DMS153 treated with DMSO at 0.1 percent for 48 hours (cell line): ENCODE data around the gene JAKMIP2.
A peak's percentile ranks its signal among the peaks of the same experiment; 100 is the strongest.
"Not testable (repeated sequence)": the region's sequence is repeated elsewhere in the genome, so short reads cannot be mapped to it uniquely, and the experiment has no call there.

Experiments
- DNase-seq: peaks from one replicate; lab custom pipeline; 2025; ENCODE audit not compliant: unreplicated experiment; lab: John Stamatoyannopoulos, UW

The JAKMIP2 gene

DNA sequence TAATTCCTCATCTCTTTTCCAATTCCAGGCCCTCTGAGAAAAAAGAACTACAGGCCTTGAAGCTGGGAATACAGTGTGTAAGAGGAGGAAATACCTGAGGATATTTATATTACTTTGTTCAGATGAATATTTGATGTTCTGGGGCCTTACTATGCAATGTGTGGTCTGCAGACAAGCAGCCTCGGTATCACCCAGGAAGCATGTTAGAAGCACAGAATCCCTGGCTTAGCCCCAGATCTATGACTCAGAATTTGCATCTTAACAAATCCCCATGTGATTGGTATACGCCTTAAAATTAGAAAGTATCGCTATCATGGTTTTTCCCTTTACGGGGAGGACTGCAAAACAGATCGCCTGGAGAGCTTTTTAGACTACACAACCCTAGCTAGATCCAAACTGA, 121.0 kb downstream of the JAKMIP2 start:
- DNase-seq: no peak

DNA sequence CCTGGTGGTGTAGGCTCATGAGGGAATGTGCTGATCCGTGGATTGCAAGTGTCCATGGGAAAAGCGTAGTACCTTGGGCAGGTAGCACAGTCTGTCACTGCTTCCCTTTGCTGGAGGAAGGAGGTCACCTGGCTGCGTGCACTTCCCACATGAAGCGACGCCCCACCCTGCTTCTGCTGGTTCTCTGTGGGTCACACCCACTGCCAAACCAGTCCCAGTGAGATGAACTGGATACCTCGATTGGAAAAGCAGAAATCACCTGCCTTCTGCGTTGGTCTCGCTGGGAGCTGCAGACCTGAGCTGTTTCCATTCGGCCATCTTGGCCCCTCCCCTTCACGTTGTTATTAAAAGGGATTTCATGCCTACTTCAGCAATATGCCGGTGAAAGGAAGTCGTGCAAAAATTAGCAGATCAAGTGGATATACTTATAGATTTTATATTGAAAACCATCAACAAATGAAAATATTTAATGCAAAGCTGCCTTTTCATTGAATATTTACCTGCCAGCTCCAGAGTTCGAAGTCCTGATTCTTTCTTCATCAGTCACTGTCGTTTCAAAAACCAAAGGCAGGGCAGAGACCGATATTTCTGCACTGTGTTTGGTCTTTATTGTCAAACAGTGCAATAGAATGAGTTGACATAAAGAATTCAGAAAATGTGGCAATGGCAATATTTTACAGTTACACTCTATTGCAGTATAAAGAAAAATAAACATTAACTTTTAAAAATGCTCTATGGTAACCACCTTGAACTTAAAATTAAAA, 123.2 kb downstream of the JAKMIP2 start:
- DNase-seq: no peak

DNA sequence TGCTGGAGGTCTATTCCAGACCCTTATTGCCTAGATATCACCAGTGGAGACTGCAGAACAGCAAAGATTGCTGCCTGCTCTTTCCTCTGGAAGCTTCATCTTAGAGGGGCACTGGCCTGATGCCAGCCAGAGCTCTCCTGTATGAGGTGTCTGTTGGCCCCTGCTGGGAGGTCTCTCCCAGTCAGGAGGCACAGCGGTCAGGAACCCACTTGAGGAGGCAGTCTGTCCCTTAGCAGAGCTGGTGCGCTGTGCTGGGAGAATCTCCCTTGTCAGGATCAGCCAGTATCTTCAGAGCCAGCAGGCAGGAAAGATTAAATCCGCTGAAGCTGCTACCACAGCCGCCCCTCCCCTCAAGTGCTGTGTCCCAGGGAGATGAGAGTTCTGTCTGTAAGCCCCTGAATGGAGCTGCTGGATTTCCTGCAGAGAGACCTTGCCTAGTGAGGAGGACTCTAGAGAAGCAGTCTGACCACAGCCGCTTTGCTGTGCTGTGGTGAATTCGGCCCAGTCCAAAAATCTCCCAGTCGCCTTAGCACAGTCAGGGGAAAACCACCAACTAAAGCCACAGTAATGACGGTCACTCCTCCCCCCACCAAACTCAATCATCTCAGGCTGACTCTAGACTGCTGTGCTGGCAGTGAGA, 124.1 kb downstream of the JAKMIP2 start:
- DNase-seq: no peak

DNA sequence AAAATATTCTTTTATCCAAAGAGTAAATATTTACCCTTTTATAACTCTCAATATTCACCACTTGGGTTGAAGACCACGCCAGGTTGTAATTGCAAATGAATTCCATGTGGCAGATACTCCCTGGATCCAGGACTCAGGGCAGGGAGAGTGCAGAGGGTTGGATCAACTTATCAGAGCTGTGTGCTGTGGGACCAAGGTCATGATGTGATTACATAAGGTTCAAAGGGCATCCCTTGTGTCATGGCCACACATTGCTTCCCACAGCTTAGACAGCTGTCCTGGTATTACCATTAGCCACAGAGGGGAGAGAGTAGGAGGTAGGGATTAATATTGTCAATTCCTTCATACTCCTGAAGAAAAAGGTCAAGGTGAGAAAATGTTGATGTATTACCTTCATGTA, 133.9 kb downstream of the JAKMIP2 start:
- no peak for DNase-seq

DNA sequence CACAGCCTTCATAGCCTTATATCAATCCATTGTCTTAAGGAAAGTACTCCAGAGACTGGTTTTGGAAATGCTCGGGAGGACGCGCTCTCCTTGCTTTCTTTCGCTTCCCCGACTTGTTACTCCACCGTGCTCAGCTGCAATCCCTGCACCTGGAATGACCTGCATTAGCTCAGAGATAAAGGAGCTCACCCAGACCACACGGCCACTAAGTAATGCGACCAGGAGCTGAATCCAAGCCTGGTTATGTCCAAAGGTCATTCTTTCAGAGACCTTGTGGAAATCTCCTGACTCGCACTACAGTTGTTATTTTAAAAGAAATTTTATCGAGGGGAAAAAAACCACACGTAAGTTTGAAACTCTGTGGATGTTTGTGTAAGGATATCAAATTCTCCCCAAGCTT, 137.3 kb downstream of the JAKMIP2 start:
- DNase-seq: no peak

DNA sequence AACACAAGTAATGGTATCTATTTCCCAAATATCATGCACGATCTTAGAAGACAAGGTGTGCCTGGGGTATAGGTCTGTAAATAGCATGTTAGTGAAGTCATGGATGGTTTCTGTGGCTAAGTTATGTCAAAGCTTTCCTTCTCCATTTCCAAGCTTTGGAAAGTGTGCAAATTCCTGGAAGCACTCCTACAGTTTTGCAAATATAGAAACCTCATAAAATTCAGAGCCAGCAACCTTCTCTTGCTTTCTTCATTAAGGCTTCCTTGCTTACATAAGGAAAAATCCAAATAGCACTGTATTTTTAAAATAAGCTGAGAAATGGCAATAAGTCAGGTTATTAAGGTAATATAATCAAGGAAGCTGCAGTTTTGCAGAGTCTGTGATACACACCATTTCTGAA, 138.1 kb downstream of the JAKMIP2 start:
- DNase-seq: no peak

DNA sequence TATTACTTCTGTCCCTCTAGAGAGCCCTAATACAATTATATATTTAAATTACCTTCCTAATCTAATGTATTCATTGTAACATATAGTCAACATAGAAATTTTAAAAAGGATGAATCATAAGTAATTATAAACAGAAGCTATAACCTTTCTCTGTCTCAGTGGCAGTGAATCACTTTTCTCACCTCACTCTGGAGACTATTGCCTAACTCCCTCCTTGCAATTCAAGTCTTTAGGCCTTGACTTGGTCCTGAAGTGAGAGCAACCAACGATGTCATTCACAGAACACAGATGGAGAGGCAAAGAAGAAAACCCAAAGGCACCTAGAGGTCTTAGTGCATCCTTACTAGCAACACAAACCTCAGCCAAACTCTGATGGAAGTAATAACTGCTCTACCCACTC, 139.4 kb downstream of the JAKMIP2 start:
- DNase-seq: no peak

DNA sequence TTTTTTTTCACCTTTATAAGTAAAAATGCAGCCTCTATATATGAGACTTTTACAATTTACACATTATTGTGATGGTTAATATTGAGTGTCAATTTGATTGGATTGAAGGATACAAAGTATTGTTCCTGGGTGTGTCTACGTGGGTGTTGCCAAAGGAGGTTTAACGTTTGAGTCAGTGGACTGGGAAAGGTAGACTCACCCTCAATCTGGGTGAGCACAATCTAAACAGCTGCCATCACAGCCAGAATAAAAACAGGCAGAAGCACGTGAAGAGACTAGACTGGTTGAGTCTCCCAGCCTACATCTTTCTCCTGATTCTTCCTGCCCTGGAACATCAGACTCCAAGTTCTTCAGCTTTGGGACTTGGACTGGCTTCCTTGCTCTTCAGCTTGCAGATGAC, 139.9 kb downstream of the JAKMIP2 start:
- DNase-seq: no peak

DNA sequence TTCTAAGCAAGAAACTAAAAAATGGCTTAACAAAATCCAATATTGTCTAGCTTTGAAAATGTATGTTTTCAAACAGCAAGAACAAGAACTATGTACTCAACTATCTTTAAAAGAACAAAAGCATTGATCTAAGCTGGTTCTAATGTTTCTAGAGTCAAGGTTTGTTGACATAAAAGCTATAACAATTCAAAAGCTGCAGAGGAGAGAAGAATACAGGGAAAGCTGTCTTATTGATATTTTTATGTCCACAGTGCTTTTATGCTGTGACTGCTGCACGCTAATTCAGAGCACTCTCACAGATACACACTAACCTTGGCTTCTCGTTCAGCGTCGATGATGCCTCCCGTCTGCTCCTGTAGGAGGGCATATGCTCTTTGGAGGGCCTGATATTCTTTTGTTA, 143.2 kb downstream of the JAKMIP2 start:
- no peak for DNase-seq

DNA sequence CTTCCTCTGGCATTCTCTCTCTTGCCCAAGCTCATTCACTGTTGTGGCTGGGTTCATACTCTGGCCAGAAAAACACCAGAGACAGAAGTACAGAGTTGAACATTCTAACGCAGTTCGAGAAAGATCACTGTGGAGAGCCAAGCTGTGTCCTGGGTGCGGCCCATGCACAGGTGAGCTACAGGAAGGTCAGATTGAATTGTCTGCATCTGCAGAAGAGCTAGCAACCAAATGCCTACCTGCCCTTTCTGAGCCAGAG, 145.9 kb downstream of the JAKMIP2 start:
- no peak for DNase-seq

DNA sequence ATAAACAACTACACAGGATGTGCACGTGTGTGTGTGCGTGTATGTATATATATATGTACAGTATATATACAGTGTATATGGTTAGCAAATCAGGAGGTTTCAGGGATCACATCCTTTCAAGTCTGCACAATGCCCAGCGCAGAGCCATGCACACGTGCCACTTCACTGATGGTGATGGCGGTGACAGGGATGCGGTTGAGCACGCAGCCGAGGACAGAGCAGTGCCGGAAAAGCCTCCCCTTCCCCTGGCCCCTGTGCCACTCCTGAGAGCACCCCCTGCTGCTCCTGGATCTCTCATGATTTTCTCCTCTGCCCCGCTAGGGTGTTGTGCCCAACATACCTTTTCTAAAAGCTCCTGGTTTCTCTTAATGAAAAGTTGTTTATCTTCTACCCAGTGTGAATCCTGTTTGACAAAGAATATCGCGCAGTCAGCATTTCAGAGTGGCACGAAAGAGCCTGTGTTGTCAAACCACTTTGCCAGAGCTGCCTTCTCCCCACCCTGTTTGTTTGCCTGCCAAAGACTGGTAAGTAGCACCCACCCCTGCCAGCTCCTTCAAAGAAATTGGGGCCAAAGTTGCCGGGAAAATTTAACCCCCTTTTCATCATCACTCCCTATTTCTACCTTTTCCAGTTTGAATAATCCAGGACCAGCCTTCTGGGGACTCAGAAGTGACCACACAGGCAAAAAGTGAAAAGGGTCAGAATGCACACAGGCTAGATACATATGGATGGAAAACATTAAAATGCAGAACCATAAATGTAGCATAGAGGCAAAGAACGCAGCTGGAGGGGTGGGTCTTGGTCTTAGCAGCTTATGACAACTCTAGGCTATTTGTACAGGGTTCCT, 146.4 kb downstream of the JAKMIP2 start:
- DNase-seq: peak; percentile 9

DNA sequence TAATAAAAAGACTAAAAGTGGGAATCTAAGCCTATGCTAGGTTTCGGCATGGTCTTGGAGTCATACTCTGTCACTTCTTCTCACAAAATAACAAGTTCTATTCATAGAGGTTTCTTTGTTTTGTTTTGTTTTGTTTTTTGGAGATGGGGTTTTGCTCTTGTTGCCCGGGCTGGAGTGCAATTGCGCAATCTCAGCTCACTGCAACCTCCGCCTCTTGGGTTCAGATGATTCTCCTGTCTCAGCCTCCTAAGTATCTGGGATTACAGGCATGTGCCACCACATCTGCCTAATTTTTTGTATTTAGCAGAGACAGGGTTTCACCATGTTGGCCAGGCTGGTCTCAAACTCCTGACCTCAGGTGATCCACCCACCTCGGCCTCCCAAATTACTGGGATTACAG, 147.1 kb downstream of the JAKMIP2 start:
- not testable (repeated sequence) for DNase-seq

DNA sequence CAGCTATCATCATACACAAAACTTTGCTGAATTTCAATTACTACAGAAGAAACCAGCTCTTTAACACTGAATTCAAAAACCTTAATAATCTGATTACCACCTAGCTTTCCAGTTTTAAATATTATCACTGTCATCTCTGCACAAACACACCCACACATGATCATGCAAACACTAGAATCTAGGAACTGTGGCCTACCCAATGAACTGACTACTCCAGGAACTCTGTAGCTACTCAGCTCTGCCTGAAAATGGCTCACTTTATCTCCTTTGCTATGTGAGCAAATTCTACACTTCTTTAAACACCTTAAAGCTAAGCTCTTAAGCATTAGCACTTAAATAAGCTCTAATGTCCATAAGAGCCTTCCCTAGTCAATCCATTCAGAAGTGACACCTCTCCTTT, 149.4 kb downstream of the JAKMIP2 start:
- DNase-seq: no peak

DNA sequence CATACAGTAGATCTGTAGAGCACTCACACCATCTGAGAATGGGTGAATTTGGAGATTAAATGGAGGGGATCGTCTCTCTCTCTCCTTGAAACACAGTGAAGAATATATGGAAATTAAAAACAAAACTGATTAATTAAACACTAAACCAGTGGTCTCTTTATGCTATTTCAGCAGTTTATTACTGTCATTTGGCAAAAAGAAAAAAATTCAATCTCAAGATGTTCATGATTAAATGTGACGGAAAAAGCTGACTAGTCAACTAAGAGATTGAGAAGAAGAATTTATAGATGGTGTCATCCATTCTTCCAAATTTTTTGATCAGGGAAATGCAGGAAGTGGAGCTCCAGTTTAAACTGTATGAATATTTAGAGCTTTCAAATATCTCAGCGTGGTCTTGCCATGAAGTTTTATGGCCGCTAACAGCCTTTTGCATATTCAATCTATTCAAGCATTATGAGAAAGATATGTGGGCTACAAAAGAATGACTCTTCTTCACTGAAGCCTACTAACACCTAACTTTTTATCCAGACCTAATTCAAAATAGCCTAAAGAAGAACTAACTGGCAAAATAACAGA, 151.0 kb downstream of the JAKMIP2 start:
- DNase-seq: no peak

DNA sequence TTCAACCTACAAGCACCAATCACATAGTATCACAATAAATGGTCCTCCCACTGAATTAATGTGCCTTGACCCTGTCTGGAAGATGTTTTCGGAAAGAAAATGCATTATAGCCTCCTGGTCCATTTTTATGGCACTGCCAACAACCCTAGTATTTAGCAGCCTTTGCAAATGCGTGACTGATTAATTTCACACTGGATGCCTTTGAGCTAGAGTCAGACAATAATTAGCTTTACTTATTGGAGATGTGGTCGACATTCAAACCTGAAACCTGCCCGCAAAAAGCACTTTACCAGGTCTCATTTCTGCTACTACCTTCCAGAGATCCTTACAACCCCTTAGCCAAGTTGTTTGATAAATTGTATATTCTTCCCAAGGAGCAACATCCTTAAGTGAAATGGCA, 153.3 kb downstream of the JAKMIP2 start:
- DNase-seq: no peak

DNA sequence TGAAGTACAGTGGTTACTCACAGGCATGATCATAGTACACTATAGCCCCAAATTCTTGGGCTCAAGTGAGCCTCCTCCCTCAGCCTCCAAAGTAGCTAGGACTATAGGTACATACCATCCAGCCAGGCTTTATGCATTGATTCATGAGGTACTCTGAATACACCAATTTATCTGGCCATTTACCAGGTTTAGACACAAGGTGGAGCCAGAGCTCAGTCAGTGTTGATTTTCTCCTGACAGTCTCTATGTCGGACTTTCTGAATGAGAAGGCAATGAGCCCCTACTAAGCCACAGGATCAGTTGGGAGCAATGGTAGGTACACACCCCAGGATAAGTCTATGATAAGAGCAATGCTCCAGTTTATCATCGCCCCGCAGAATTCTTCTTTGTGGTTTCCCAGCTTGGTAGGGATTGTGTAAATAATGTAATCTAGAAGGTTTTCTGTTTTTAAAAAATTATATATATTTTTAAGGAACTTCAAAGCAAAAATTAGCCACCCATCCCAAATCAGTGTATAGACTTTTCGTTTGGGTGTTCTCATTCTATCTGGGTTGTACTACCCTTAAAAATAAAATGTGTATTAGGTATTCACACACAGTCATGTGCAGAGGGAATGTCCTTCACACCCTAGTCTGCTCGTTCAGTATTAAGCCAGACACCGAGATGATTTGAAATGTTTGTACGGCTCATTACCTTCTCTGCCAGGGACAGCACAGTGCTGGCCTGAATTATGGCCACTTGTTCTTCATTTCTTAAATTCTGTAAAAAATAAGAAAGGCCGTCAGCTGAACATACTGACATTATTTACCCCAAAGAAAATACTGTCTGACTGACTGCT, 154.3 kb downstream of the JAKMIP2 start:
- DNase-seq: peak; percentile 42

DNA sequence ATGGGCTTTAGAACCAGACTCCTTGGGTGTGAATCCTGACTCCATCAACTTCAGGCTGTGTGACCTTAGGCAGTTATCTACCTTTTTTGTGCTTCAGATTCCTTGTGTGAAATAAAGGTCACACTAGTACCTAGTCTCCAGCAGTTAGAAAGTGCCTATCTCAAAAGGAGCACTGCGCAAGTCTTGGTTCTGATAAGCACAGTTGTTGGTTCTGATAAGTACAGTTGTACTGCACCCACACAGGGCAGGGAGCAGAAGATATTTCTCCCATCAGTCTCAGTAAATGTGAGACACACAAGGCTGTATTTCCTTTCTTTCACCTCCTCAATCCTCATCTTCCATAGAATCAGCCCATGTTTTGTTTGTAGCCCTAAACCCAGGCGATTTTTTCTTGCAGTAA, 156.1 kb downstream of the JAKMIP2 start:
- no peak for DNase-seq

DNA sequence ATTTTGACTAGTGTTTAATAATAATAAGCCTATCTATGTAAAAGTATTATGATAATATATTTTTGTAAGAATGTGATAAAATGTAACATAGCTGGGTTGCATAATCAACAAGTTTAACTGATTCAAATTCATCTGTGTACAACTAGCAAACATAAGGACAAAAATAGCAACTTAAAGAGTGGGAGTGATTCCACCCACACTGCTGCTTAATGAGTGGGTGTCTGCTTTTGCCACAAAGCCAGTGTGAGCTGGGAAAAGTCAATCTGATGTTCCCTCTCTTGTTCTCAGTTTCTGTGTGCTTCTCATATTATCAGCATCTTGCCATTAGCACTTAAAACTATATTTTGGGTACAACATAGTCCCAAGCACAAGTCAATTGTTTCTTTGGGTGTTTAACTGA, 161.5 kb downstream of the JAKMIP2 start:
- no peak for DNase-seq

DNA sequence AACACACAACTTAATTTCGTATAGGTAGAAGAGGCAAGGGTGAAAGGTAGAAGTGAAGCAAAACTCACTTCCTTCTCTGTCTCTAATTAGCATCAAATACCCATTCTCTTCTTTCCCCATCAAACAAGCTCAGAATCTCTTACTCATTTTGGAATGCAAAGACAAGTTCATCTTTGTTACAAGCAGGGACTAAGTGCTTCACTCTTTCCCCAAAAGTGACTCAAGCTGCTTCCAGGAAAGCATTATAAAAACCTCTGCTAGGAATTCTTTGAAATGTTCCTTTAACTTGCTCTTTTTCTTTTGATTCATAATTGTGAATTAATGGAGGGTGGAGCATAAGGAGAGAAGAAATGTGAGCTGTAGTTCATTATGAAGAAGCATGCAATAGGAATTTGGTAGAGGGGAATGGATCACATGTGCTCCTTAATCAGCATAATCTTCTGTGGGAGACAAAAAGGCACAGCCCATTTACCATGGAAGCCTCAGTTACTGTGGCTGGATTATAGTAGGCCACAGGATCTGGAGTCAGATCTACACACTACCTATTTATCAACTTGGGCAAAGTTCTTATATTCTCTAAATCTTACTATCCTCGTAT, 163.1 kb downstream of the JAKMIP2 start:
- no peak for DNase-seq

DNA sequence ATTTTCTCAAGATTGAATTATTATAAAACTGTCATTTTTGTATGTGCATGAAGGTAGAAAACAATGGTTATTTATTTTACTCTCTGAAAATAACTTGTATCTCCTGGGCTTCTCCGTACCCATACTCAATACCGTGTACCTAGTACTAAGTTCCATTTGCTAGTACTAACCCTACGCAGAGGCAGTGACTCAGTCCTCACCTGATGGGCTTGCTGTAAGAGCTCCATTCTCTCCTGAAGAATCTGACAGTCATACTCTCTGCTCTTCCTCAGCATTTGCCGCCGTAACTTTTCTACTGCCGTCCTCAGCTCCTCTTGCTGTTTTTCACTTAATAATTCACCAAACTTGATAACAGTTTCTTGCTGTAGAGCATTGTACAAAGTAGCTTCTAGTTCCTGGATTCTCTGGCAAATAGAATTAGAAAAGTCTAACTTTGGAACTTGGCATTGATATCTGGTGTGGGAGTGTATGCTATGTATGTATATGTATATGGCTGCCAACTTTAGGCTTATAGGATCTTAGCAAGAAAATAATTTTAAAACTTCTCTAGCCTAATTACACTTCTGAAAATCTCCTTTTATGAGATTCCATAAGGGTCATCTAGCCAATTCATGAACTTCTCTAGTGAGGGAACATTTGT, 164.7 kb downstream of the JAKMIP2 start:
- DNase-seq: no peak
